NCI-H1417 treated with DMSO at 0.1 percent for 48 hours (cell line): Measurements from ENCODE around the gene ITGA4.
"Not testable (repeated sequence)": the region's sequence is repeated elsewhere in the genome, so short reads cannot be mapped to it uniquely, and the experiment has no call there.

Source experiments
- DNase-seq: peaks from one replicate; lab custom pipeline; 2025; lab: John Stamatoyannopoulos, UW

Gene ITGA4

DNA sequence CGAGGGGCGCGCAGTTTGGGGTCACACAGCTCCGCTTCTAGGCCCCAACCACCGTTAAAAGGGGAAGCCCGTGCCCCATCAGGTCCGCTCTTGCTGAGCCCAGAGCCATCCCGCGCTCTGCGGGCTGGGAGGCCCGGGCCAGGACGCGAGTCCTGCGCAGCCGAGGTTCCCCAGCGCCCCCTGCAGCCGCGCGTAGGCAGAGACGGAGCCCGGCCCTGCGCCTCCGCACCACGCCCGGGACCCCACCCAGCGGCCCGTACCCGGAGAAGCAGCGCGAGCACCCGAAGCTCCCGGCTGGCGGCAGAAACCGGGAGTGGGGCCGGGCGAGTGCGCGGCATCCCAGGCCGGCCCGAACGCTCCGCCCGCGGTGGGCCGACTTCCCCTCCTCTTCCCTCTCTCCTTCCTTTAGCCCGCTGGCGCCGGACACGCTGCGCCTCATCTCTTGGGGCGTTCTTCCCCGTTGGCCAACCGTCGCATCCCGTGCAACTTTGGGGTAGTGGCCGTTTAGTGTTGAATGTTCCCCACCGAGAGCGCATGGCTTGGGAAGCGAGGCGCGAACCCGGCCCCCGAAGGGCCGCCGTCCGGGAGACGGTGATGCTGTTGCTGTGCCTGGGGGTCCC is at the start of gene ITGA4:
Gene ITGA4, plus strand, starts transcription at position 266 of the 620 bp plus-strand sequence. Its CDS starts 269 bp downstream, at position 535.
- no peak for DNase-seq

DNA sequence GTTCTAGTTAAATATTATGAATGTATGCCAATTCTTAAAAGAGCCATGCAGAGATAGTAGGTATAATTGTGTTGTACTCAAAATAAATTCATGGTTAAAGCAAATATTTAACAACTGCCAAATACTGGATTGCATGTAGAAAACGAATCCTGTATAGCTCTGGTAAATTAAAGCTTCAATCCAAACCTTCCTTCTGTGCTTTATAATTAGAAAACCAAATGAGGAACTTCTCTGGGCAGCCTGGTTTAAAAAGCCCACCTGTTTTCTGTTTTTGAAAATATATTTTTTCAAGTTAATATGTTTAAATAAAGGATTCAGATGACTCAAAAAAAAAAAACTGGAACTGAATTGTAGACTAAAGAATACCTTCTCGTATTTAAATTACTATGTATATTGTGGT is 48.3 kb upstream of the ITGA4 start:
- DNase-seq, result peak; percentile 22

DNA sequence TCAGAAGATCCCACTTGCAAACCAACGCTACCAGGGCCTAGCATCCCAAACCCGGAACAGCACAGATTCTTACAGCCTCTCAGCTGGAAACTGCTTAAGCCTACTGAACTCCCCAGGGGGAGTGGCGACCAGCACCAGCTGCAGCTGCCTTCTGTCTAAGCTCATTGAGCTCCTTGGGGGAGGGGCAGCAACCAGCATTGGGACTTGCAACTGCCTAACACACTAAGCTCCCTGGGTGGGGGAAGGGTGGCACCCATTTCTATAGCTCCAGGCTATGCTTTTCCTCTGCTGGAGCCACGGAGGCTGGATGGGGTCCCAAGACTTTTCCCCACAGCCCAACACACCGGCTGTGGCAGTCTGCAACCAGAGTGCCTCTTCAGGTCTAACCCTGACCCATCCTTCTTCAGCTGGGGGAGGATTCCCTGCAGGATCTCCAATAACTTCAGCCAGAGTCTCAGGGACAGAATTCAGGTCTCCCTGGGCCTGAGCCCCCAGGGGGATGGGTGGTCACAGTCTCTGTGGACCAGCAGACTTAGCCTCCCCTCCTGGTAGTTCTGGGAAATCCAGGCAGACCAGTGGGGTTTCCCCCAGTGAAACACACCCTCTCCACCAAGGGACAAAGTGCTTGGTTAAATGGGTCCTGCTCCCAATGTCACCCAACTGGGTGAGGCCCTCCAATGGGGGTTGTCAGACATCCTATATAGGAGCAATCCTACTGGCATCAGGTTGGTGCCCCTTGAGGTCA is 45.9 kb upstream of the ITGA4 start:
- DNase-seq, result peak; percentile 35

DNA sequence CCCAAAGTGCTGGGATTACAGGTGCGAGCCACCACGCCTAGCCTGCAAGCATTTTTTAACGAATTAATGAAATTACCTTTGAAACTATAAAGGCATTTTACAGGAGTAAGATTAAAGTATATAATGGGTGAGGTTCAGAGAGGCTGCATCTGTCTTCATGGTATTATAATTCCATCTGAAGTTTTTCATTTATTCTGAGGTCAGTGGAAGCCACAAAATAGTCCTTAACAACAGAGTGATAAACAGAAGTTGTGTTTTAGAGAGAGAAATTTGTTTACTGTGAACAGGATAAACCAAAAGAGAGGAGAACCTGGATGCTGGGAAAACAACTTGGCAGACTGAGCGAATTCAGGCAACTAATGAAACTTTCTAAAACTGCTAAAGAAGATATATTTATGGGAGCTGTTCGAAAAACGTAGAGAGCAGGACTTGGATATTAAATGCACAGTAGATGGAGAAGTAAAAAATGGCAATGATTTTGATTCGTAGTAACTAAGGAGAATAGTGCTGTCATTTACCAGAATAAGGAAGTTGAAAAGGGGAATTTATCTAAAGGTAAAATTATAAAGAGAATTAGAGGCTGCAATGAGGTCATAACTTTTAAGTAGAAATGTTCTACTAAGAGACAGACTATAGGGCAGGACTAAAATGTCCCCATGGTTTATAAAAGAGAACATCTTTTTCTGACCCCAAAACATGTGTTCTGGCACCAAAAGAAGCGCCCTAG is 37.9 kb upstream of the ITGA4 start:
- no peak for DNase-seq

DNA sequence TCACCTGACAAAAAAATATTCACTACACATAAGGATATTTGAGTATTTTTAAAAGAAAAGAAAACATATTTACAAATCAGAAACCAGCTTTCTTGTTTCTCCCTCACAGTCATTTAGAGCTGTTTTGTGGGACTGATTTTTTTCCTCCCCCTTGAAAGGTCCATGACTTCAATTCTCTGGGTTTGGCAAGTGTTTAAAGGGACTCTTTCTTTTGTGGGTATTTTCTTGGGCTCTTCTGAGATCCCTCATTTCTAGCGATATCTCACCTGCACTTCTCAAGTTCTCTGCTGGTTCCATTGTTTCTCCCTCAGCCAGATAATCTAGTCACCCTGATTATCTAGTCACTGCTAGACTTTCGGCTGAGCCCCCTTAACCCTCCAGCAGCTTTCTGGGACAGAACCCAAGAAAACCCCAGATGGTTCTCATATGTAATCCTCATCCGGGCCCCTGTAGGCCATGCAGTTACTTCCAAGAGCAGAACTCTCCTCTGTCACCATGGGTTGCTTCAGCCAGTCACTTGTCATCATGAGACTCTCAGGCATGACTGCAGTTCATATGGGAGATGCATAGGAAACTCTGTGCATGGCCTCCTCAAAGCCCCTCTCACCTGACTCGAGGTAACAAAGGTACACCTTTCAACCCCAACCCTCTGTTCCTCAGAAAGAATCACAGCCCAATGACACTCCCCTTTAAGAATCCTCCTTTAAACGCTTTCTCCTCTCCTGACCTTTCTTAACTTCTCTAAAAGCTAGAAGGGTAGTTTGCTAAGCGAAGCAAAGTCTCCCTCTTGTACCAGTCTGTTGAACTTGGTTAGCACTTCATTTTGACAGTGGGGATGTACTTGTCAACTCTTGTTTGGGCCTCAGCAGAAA is 36.7 kb upstream of the ITGA4 start:
- DNase-seq, result no peak

DNA sequence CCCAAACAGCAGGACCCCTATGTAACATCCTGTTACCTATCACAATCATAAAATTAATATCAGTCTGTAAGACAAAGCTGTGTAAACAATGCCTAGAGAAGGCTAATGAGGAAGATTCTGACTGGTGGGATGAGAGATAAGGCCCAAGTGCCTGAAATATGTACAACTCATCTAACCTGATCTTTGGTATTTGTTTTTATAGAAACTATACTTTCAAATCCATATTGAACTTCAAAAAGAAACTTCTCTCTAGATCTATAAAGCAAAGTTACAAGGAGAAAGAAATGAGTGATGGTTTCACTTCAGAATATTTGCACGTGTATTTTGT is 36.1 kb upstream of the ITGA4 start:
- no peak for DNase-seq

DNA sequence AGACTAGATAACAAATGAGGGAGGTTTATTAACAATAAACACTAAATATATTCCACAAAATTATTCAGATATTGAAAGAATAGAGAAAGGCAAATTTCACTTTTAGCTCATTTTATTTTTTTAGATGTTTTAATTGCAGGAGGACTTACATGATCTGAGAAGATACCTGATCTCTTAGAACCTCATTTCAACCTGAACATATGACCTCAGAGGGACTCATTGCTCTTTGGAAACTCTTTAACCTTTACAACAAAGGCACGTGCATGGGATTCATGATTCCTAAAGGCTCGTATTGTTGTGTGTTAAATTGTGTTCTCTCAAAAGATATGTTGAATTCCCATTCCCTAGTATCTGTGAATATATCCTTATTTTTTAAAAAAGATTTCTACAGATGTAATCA is 35.7 kb upstream of the ITGA4 start:
- no peak for DNase-seq

DNA sequence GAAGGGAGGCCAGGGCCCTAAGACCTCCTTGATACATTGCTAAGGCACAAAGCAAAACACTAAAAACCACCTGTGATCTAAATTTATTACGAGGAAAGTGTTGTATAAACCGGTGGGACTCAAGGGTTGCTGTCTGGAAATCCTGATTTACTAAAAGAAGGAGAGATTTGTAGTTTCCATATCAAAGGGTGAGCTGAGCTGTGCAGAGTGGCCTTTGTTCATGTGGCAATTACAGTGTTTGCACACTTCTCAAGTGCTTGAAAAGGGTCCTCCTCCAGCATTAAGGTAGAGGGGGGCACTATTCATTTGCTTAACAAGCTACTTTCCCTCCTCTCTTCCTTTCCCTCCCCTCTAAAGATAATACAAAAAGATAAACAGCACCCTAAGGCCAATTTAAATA is 30.5 kb upstream of the ITGA4 start:
- DNase-seq, result peak; percentile 71

DNA sequence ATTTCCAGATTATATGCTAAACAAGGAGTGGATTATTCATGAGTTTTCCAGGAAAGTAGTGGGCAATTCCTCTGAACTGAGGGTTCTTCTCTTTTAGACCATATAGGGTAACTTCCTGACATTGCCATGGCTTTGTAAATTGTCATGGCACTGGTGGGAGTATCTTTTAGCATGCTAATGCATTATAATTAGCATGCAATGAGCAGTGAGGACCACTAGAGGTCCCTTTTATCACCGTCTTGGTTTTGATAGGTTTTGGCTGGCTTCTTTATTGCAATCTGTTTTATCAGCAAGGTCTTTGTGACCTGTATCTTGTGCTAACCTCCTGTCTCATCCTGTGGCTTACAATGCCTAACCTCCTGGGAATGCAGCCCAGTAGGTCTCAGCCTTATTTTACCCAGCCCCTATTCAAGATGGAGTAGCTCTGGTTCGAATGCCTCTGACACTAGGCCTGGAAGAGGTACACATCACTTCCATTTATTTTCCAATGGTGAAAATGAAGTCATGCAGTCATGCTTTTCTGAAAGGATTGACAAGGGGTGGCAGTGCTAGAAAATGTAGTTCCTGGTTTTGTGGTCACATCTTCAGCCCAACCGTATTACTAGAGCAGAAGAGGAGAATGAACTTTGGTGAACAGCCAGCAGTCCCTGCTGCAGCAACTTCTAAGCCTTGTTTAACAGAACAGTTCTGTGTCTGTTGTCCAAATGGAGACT is 26.6 kb upstream of the ITGA4 start:
- no peak for DNase-seq

DNA sequence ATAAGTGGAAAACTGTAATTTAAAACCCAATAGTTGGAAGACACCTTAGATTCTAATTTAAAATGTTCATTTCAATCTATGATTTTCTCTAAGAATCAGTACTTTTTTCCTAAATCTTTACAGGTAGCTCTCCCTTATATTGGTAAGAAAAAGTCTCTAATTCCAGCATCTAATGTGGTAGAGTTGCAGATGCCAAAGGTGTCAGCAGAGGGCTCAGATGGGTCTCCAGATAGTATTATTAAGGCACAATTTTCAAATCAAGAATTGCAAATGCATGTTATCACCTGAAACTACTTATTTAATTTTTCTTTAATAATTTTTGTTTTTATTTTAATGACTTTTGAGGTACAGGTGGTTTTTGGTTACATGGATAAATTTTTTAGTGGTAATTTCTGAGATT is 25.5 kb upstream of the ITGA4 start:
- no peak for DNase-seq

DNA sequence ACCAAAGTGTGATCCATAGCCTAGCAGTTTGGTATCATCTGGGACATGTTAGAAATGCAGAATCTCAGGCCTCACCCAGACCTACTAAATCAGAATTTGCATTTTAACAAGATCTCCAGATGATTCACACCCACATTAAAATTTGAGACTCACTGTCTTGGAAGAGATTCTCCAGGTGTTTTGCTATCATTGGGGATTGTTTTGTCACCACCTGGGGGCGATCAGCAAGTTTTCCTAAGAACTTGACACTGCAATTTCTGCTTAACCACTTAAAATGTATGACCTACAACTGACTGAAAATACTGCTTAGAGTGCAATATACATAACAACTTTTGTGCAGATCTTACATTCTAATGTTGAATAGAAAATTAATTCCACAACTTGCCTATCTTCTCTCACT is 18.9 kb upstream of the ITGA4 start:
- no peak for DNase-seq

DNA sequence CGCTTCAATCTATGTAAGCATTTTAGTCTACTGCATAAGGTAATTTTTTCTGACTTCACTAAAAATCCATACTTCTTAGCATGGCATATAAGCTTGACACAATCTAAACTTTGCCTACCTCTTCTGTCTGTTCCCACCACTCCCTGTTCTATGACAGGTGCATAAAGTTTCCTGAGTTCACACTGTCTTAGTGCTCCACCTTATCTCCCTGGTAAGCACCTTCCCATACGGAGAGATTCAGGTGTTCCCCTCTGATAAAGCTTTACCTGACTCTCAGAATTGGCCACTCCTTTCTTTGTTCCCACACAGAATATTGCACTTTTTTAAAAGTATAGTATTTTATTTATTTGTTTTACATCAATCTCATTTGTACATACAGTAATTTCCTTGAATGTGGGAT is 16.8 kb upstream of the ITGA4 start:
- no peak for DNase-seq

DNA sequence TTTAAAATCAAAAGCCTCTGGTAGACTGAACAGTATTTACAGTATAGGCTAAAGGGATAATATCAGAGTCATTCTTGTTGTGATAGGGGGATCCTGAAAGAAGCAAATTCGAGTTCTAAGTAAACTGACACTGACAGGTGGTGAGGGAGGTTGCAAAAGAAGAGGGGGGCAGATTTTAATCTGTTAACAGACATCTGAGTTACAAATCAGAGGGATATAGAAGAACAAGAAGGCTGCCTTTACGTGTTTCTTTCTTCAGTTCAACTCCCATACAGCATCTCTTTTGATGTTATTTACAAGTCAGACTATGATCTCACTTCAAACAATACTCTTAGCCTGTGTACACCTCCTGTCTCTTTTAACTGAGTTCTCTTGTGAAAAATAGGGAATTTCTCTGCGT is 16.3 kb upstream of the ITGA4 start:
- DNase-seq, result no peak

DNA sequence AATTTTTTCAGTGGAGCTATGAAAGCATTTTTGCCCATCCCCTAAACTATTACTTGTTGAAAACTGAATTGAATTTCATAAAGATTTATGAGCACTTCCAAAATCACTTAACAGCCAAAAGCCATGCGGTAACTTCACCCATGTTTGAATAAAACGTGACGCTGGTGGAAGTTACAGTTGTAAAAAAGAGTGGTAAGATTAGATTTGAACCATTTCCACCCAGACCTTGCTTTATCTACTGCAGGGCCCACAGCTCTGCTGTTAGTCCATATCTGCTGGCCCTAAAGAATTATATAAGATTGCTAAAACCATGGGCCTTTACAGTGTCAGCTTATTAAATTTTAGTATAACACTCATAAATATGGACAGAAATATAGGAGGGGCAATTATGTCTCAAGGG is 15.5 kb upstream of the ITGA4 start:
- DNase-seq, result no peak

DNA sequence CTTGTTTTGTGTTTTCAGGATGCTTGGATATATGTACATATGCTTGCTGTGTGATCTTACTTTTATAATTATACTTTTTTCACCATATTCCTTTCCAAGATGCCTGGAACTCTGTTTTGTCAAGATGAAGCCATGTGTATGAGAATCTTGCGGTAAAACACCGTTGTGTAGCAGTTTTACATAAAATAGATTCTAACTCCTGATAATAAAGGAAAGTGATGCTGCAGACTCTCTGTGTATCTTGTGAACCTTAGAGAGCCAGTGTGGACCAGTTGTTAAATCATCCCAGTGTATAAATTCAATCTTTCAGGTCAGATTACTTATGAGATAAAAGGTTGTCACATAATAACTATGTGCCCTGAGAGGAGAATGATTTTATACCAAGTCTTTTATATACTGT is 12.5 kb upstream of the ITGA4 start:
- DNase-seq, result no peak

DNA sequence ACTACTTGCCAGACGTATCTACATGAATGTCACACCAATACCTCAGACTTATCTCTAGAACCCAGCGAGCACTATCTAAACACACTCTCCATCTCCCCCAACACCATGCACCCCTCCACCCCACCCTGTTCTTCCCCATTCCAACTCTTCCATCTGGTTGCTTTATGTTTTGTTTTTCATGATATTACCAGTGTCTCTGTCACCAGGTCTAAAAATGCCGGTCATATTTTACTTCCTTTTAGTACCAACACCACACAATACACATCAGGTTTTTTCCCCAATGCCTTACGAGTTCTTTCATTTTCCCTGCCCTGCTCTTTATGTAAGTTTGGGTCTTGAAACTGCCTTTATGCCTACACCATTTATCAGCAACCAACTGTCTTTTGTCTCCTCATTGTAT is 10.2 kb upstream of the ITGA4 start:
- DNase-seq, result no peak

DNA sequence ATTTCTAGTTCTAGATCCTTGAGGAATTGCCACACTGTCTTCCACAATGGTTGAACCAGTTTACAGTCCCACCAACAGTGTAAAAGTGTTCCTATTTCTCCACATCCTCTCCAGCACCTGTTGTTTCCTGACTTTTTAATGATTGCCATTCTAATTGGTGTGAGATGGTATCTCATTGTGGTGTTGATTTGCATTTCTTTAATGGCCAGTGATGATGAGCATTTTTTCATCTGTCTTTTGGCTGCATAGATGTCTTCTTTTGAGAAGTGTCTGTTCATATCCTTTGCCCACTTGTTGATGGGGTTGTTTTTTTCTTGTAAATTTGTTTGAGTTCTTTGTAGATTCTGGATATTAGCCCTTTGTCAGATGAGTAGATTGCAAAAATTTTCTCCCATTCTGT is 7.9 kb upstream of the ITGA4 start:
- DNase-seq, result not testable (repeated sequence)

DNA sequence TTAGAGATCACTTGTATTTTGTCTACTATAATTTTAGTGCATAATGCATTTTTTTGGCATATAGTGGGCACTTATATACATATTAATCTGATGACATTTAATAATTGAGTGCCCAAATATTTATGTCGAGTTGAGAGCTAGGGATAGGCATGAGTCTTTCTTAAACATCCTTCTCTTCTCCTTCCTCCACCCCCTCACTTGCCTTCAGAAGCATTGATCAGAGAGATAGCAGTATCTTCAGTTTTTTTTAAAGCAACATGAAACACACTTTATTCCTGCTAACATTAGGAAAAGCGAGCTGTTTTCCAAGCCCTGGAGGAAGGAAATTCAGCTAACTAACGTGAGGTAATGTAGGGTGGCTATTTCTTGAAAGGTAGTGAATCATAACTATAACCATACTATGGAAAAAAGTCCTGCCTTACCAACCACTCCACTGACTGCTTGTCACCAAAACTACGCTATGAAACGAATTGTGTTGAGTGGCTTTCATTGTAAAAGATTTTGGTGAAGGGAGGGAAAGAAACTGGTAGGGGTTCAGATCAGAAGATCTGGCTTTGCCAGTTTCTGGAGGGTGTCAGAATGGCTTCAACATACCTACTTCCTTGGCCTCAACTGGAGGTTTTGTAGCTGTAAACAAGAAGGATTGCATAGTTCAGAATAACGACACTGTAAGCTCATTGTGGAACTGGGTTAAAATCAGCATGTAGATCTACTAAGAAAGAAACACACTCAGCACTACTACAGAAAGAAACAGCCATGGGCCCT is 2.3 kb upstream of the ITGA4 start:
- no peak for DNase-seq

DNA sequence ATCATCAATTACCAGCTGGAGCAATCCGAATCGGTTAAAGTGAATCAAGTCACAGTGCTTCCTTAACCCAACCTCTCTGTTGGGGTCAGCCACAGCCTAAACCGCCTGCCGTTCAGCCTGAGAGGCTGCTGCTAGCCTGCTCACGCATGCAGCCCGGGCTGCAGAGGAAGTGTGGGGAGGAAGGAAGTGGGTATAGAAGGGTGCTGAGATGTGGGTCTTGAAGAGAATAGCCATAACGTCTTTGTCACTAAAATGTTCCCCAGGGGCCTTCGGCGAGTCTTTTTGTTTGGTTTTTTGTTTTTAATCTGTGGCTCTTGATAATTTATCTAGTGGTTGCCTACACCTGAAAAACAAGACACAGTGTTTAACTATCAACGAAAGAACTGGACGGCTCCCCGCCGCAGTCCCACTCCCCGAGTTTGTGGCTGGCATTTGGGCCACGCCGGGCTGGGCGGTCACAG is 496 bp upstream of the ITGA4 start:
- no peak for DNase-seq

DNA sequence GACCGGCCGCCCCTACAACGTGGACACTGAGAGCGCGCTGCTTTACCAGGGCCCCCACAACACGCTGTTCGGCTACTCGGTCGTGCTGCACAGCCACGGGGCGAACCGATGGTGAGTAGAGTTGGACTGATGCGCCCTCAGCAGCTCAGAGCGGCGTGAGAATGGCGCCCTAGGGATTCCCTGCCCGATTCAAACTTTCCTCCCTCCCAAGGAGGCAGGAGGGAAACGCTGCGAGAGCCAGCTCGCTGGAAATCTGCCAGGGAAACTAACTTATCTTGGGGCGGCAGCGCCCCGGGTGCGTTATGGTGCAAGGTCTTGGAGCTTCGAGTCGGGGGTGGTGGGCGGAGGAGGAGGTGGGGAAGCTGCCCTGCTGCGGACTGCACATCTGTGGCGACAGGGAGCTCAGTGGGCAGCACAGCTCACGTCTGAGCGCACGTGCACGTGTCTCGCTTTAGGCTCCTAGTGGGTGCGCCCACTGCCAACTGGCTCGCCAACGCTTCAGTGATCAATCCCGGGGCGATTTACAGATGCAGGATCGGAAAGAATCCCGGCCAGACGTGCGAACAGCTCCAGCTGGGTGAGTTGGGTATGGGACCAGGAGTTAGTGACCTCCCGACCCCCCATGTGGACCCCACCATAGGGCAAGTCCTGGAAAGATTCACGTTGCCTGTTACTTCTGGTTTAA is 697 bp downstream of the ITGA4 start:
- DNase-seq, result no peak
